CD4-positive, alpha-beta T cell treated with Interleukin-1 beta for 1 hour (primary cell): ENCODE measurements around the gene GRIK2.

Source experiments
- DNase-seq, 2 donors: peaks; one replicate each; pipeline ENCODE4 v3.0.0-alpha.2; 2020 to 2022

GRIK2 gene

GRCh38 chr6:101650402-101651100 lies 257.0 kb downstream of the GRIK2 start:
- no peak for DNase-seq

GRCh38 chr6:101652079-101652478 lies 258.6 kb downstream of the GRIK2 start:
- DNase-seq: no peak

- no peak for DNase-seq
These were observed 261.6 kb downstream of the GRIK2 start for GRCh38 chr6:101655109-101655508.

GRCh38 chr6:101662111-101662897 lies 268.8 kb downstream of the GRIK2 start:
- DNase-seq: no peak

GRCh38 chr6:101663100-101663499 lies 269.6 kb downstream of the GRIK2 start:
- DNase-seq: no peak

- no peak for DNase-seq
These were observed 272.7 kb downstream of the GRIK2 start for GRCh38 chr6:101666256-101666655.

GRCh38 chr6:101668496-101669030 lies 275.1 kb downstream of the GRIK2 start:
- DNase-seq: no peak

- DNase-seq: no peak
These were observed 282.7 kb downstream of the GRIK2 start for GRCh38 chr6:101676187-101676586.

GRCh38 chr6:101682937-101683336 lies 289.4 kb downstream of the GRIK2 start:
- DNase-seq: no peak

- DNase-seq: no peak
These were observed 290.4 kb downstream of the GRIK2 start for GRCh38 chr6:101683884-101684283.

GRCh38 chr6:101686653-101687052 lies 293.1 kb downstream of the GRIK2 start:
- DNase-seq: no peak

- DNase-seq: no peak
These were observed 295.6 kb downstream of the GRIK2 start for GRCh38 chr6:101689156-101689555.

GRCh38 chr6:101689695-101690094 lies 296.2 kb downstream of the GRIK2 start:
- no peak for DNase-seq

GRCh38 chr6:101700655-101701054 lies 307.1 kb downstream of the GRIK2 start:
- DNase-seq: no peak

- no peak for DNase-seq
These were observed 309.8 kb downstream of the GRIK2 start for GRCh38 chr6:101703311-101703710.

- DNase-seq: no peak
These were observed 312.4 kb downstream of the GRIK2 start for GRCh38 chr6:101705866-101706265.

- DNase-seq: no peak
These were observed 313.1 kb downstream of the GRIK2 start for GRCh38 chr6:101706576-101706975.

GRCh38 chr6:101711518-101711917 lies 318.0 kb downstream of the GRIK2 start:
- no peak for DNase-seq

- DNase-seq: no peak
These were observed 322.9 kb downstream of the GRIK2 start for GRCh38 chr6:101716387-101716786.

GRCh38 chr6:101716810-101717209 lies 323.3 kb downstream of the GRIK2 start:
- DNase-seq: no peak

- no peak for DNase-seq
These were observed 326.0 kb downstream of the GRIK2 start for GRCh38 chr6:101719521-101719920.

GRCh38 chr6:101722471-101722870 lies 329.0 kb downstream of the GRIK2 start:
- no peak for DNase-seq

GRCh38 chr6:101722991-101723579 lies 329.6 kb downstream of the GRIK2 start:
- DNase-seq: no peak

GRCh38 chr6:101728388-101728787 lies 334.9 kb downstream of the GRIK2 start:
- DNase-seq: no peak
